HG02588 (cell line): ENCODE results near the gene TNPO1.

Experiments used
- ATAC-seq: cut with Tn5 transposase; IDR thresholded peaks from one replicate; pipeline ENCODE4 v1.9.1; 2021; ENCODE audit warnings: mild to moderate bottlenecking, moderate library complexity; ENCODE audit not compliant: unreplicated experiment

Gene TNPO1

GRCh38 chr5:72849546-72849945 is 33.1 kb downstream of the TNPO1 start:
- ATAC-seq = no peak

- ATAC-seq = no peak
Observed at GRCh38 chr5:72850113-72850512, 33.7 kb downstream of the TNPO1 start.

- ATAC-seq = no peak
Observed at GRCh38 chr5:72852356-72852755, 35.9 kb downstream of the TNPO1 start.

- ATAC-seq = no peak
Observed at GRCh38 chr5:72854419-72854818, 38.0 kb downstream of the TNPO1 start.

GRCh38 chr5:72855821-72856220 is 39.4 kb downstream of the TNPO1 start:
- no peak for ATAC-seq

- no peak for ATAC-seq
Observed at GRCh38 chr5:72857396-72857795, 40.9 kb downstream of the TNPO1 start.

- ATAC-seq = no peak
Observed at GRCh38 chr5:72859127-72859526, 42.7 kb downstream of the TNPO1 start.

GRCh38 chr5:72860499-72860898 is 44.0 kb downstream of the TNPO1 start:
- no peak for ATAC-seq

GRCh38 chr5:72871366-72872024 is 55.0 kb downstream of the TNPO1 start:
- ATAC-seq = no peak

- no peak for ATAC-seq
Observed at GRCh38 chr5:72878854-72879253, 62.4 kb downstream of the TNPO1 start.

- no peak for ATAC-seq
Observed at GRCh38 chr5:72882989-72883388, 66.5 kb downstream of the TNPO1 start.

- ATAC-seq = no peak
Observed at GRCh38 chr5:72883850-72884249, 67.4 kb downstream of the TNPO1 start.

- no peak for ATAC-seq
Observed at GRCh38 chr5:72884892-72885291, 68.4 kb downstream of the TNPO1 start.

GRCh38 chr5:72885824-72886223 is 69.4 kb downstream of the TNPO1 start:
- no peak for ATAC-seq

GRCh38 chr5:72888595-72888994 is 72.1 kb downstream of the TNPO1 start:
- no peak for ATAC-seq

- no peak for ATAC-seq
Observed at GRCh38 chr5:72889324-72889723, 72.9 kb downstream of the TNPO1 start.

- no peak for ATAC-seq
Observed at GRCh38 chr5:72892846-72893245, 76.4 kb downstream of the TNPO1 start.

GRCh38 chr5:72895758-72896157 is 79.3 kb downstream of the TNPO1 start:
- no peak for ATAC-seq

- no peak for ATAC-seq
Observed at GRCh38 chr5:72906806-72907205, 90.3 kb downstream of the TNPO1 start.

GRCh38 chr5:72908664-72909063 is 92.2 kb downstream of the TNPO1 start:
- no peak for ATAC-seq

GRCh38 chr5:72917371-72917776 is 100.9 kb downstream of the TNPO1 start:
- ATAC-seq = no peak

- ATAC-seq = no peak
Observed at GRCh38 chr5:72920690-72921502, 104.4 kb downstream of the TNPO1 start.
